Right kidney (tissue), 1 donor: ENCODE measurements around the gene SIK1.
"Not testable (repeated sequence)": the region's sequence is repeated elsewhere in the genome, so short reads cannot be mapped to it uniquely, and the experiment has no call there.

ENCODE experiments used
- DNase-seq: peaks from one replicate; pipeline ENCODE4 v3.0.0-alpha.2; 2016

Gene SIK1

GRCh38 chr21:43383351-43383750 lies 43.6 kb downstream of the SIK1 start:
- not testable (repeated sequence) for DNase-seq

- DNase-seq = not testable (repeated sequence)
Observed at GRCh38 chr21:43382902-43383301, 44.0 kb downstream of the SIK1 start.

DNA sequence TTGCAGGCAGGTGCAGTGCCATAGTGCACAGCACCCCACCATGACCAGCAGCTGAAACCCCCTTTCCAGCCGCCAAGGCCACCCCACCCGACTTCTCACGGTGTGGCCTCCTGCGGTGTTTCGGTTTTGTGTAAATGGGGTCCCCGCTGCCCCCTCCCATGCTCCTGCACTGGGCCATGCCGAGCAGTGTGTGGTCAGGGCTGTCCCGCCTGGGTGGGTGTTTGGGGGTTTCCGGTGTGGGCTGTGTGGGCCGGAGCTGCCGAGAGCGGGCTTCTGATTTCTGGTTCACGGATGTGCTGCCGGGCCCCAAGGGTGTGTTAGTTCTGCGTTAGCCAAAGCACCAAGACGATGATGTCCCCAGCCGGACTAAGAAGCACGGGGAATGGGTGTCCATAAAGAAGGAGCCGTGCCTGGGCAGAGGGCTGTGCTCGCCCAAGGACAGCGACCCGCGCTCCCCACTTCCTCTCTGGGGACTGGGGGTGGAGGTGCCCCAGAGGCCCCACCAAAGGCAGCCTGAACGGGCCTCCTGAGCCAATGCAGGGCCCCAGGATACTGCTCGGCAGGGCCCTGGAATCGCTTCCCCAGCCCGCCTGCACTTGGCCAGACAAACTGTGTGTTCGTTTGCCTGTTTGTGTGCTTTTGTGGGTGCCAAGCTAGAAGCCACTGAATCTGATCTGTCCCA lies 45.9 kb downstream of the SIK1 start:
- DNase-seq = not testable (repeated sequence)

DNA sequence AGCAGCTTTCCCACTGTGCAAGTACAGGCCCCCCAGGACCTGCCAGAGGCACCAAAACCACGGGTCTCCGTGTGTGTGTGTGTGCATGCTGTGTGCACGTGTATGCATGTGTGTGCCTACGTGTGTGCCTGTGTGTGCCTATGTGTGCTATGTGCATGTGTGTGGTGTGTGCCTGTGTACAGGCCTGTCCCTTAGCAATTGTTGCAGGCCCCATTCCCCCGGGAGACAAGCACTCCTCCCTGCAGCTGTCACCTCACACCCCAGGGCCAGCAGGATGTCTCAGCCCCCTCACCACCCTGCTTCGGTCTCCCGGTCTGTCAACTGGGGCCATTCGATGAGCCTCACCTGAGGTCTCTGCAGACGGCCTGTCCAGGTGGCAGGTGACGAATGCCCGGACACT lies 46.6 kb downstream of the SIK1 start:
- not testable (repeated sequence) for DNase-seq

- DNase-seq = not testable (repeated sequence)
Observed at GRCh38 chr21:43379626-43380122, 47.3 kb downstream of the SIK1 start.

DNA sequence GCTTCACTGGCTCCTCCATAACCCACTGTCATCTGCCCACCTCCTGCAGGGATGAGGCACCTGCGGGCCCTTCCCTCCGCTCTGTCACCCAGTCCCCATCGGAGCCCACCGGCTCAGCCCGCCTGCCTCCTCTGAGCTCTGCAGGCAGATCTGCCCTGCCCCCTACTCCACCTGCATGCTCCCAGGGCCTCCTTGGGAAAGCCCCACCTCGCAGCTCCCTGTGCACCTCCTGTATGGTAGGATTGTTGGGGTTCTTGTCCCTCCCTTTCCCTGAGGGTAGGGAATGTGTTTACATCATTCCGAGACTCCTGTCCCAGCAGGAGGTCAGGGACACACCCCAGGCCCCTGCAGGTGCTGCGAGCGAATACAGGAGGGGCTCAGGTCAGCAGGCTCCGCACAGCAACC lies 50.5 kb downstream of the SIK1 start:
- no peak for DNase-seq

- no peak for DNase-seq
Observed at GRCh38 chr21:43375837-43376477, 51.0 kb downstream of the SIK1 start.

DNA sequence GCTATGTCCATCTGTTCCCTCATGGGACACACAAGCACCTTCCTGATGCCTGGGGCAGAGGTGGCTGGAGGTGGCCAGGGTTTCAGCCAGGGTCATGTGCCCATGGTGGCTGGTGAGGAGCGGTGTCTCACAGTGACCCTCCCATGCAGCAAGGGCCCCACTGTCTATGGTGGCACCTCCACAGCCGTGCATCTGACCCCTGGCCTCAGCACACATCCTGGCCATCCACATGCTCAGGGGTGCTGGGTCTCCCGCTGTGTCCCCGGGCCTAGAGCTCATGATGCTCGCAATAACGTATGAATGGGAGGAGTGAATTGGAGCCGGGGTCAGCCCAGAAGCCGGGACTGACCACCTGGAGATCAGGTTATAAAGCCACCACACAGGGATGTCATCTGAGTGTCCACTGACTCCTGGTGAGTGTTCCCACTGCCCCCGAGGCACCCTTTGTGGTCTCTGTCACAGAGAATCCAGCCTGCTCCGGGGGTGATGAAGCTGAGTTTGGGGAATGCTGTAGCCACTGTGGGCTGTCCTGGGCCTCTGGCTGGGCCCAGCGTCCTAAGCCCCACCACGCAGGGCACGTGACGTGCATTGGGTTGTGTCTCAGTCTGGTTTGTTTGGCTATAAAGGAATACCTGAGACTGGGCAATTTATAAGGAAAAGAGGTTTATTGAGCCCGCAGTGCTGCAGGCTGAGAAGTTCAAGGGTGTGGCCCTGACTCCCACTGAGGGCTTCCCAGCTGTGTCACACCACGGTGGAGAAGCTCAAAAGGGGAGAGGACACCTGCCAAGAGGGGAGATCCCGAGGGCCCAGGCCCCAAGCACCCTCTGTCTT lies 51.7 kb downstream of the SIK1 start:
- DNase-seq = no peak

- DNase-seq = no peak
Observed at GRCh38 chr21:43374228-43374885, 52.6 kb downstream of the SIK1 start.

GRCh38 chr21:43373362-43374227 lies 53.3 kb downstream of the SIK1 start:
- DNase-seq = no peak

DNA sequence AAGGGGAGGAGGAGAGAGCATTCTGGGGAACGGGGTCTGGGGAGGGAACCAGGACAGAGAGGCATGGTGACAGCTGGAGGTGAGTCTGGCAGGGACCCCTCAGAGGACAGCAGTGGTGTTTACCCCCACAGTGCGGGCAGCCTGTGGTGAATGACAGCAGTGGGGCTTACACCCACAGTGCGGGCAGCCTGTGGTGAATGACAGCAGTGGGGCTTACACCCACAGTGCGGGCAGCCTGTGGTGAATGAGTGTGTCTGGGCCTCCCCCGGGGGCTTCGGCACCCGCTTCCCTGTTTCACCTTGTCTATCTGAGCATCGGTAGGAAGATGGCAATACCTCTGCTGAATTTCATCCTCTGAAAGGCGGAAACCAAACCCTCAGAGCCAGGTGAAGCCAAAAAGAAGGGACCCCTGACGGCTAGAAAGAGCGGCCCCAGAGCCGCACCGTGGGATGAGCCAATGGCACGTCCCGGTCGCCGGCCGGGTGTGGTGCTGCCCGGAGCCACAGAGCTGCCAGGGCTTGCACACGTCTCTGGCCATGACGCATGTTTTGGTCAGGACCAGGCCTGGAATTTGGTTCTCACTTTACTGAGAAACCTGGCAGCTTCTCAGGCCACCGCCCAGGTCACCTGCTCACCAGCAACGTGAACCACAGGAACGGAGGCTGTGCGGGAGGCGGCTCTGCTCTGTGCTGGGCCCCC lies 54.1 kb downstream of the SIK1 start:
- no peak for DNase-seq

GRCh38 chr21:43371786-43372185 lies 55.1 kb downstream of the SIK1 start:
- DNase-seq = no peak

GRCh38 chr21:43370888-43371570 lies 55.9 kb downstream of the SIK1 start:
- DNase-seq = no peak

DNA sequence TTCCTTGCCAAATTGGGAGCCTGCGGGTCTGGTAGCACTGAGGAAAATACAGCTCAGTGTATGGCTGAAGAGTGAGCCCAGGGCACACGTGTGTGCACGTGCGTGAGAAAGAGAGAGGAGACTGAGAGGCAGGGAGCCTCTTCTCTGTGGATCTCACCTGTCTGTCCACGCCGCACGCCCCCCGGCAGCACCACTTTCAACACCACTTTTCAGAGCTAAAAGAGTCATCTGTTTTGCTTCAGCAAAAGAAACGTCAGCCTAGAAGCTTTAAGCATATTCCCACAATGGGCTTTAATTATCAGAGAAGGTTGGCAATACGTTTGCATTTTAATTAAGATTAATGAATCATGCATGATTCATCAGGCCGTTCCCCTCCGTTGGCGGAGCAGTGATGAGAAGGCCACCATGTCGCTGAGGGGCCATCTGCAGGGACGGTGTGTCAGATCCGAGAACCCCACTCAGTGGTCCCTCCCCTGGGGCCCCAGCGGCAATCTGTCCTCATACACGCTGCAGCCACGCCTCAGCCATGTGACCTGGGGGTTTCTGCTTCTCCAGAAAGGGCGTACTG lies 56.8 kb downstream of the SIK1 start:
- no peak for DNase-seq

- no peak for DNase-seq
Observed at GRCh38 chr21:43369596-43370090, 57.3 kb downstream of the SIK1 start.

DNA sequence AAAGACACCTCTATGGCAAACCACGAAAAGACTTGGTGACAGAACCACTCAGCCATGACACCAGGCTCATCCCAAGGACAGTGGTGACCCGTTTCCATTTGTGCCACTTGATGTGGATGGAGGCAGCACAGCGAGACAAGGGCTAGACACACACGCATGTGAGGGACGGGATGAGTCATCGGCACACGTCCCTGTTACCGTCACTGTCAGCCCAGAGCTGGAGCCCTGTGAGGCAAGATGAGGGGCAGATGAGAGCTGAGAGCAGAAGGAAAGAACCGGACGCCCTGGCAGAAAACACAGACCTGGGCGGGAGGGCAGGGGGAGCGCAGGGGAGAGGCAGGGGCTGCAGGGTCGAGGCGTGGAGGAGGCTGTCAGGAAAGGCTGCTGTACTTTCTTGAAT lies 57.8 kb downstream of the SIK1 start:
- no peak for DNase-seq

DNA sequence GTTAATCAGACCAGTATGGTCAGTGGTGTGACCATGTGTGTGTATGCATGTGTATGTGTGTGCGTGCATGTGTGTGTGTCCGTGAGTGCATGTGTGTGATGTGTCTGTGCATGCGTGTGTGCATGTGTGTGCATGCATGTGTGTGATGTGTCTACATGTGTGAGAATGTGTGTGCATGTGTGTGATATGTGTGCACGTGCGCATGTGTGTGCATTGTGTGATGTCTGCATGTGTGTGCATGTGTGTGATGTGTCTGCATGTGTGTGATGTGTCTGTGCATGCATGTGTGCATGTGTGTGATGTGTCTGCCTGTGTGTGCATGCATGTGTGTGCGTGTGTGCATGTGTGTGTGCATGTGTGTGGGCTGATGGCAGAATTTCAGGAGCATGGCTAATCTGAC lies 58.2 kb downstream of the SIK1 start:
- no peak for DNase-seq

- no peak for DNase-seq
Observed at GRCh38 chr21:43367859-43368258, 59.1 kb downstream of the SIK1 start.

DNA sequence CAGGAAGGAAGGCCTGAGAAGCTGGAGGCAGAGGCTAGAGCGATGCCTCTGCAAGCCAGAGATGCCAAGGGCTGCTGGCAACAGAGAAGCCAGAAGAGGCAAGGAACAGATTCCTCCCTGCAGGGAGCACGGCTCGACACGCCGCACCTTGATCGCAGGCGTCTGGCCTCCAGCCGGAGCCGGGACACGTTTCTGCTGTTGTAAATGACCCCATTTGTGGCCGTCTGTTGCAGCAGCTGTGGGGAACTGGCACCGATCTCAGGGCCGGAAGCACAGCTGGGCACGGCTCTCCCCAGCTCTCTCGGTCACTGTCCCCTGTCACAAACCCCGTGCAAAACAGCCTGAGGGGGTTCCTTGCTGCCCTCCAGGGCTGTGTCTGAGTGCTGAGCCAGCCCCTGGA lies 59.6 kb downstream of the SIK1 start:
- DNase-seq = no peak

DNA sequence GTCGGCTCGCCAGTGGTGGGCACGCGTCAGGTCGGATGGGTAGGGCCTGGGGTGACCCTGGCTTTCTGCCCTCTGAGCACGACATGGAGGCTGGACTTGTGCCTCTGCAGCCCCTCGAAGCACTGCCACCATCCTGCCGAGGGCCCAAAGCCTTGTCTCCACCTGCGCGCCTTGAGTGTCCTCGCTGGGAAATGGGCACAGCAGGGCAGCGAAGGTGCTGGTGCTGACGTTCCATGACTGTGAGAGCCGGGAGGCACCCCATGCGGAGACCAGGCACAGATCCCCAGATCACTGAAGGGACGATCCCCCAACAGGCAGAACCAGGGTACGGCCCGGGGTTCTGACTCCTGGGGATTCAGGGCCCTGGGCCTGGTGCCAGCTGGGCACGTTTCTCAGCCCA lies 60.3 kb downstream of the SIK1 start:
- no peak for DNase-seq
